IPS DF 6.9 (cell line): ENCODE results near the gene PGM2.
A peak's percentile ranks its signal among the peaks of the same experiment; 100 is the strongest.
"Not testable (repeated sequence)": the region's sequence is repeated elsewhere in the genome, so short reads cannot be mapped to it uniquely, and the experiment has no call there.

Experiments
- DNase-seq: peaks from one replicate; pipeline ENCODE4 v3.0.0-alpha.2; 2013; ENCODE audit warnings: low read depth, low spot score
- H3K27ac ChIP-seq: one replicate; pipeline ENCODE4 v1.5.1; 2013; ENCODE audit warnings: low read length, control low read depth
- H3K27me3 ChIP-seq: 2 replicates; pipeline ENCODE4 v1.6.1; 2013; ENCODE audit warnings: mild to moderate bottlenecking, low read length; ENCODE audit not compliant: control insufficient read depth, insufficient read depth
- H3K36me3 ChIP-seq: 2 replicates; pipeline ENCODE4 v1.6.1; 2013; ENCODE audit warnings: low read length; ENCODE audit not compliant: control insufficient read depth, insufficient read depth
- H3K4me1 ChIP-seq: 2 replicates; pipeline ENCODE4 v1.6.1; 2013; ENCODE audit warnings: low read length; ENCODE audit not compliant: control insufficient read depth, insufficient read depth
- H3K4me3 ChIP-seq: 2 replicates; pipeline ENCODE4 v1.5.1; 2013; ENCODE audit warnings: mild to moderate bottlenecking, low read length
- H3K9me3 ChIP-seq: 2 replicates; pipeline ENCODE4 v1.6.1; 2013; ENCODE audit warnings: low read length, inconsistent platforms; ENCODE audit not compliant: control insufficient read depth, insufficient read depth
- WGBS: extraction: QIAGEN DNeasy Blood & Tissue Kit; methylation state at CpG from one replicate; pipeline ENCODE4 v1.1.7; 2013; ENCODE audit warnings: mixed read lengths, missing lambda C conversion rate; ENCODE audit not compliant: insufficient read length, insufficient coverage; 5-methylcytosine and 5-hydroxymethylcytosine counted together

The PGM2 gene

DNA sequence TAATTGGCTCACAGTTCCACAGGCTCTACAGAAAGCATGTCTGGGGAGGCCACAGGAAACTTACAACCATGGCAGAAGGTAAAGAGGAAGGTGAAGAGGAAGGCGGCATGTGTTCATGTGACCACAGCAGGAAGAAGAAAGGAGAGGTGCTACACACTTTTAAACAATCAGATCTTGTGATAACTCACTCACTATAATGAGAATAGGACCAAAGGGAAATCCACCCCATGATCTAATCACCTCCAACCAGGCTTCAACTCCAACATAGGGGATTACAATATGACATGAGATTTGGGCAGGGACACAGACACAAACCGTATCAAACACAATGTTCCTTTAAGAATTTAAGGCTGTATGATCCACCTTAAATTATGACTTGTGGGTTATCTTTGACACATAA lies 10.5 kb upstream of the PGM2 start:
- no peaks in the 10 kb centered on the region for H3K27me3 ChIP-seq
- no peaks in the 10 kb centered on the region for H3K4me1 ChIP-seq
- no peaks in the 10 kb centered on the region for H3K36me3 ChIP-seq
- H3K27ac ChIP-seq, result no peak overlapping the region
- DNase-seq, result no peak
- H3K4me3 ChIP-seq, result no peak overlapping the region
- H3K9me3 ChIP-seq, result no peaks in the 10 kb centered on the region
- WGBS, result no CpG with 5 or more reads among the region's 2 CpGs

DNA sequence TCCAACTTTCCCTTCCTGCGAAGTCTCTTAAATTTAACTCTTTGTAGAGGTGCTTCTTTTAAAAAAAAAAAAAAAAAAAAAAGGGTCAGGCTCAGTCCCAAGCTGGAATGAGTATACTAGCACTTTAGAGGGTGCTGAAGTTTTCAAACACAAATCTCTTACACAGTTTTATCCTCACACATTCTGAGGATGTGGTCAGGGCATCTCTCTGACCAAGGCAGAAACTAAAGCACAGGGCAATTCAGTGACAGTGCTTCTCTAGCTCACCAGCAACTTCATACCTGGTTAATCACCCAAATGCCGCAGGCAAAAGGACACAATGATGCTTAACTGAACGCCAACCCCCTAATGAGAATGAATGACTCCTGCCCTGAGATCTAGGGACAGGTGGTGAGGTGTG lies 9.8 kb upstream of the PGM2 start:
- no peaks in the 10 kb centered on the region for H3K36me3 ChIP-seq
- no peak for DNase-seq
- no peaks in the 10 kb centered on the region for H3K4me1 ChIP-seq
- no peak overlapping the region for H3K4me3 ChIP-seq
- no peak overlapping the region for H3K27ac ChIP-seq
- WGBS, result no CpG with 5 or more reads among the region's 3 CpGs
- no peaks in the 10 kb centered on the region for H3K9me3 ChIP-seq
- no peaks in the 10 kb centered on the region for H3K27me3 ChIP-seq

DNA sequence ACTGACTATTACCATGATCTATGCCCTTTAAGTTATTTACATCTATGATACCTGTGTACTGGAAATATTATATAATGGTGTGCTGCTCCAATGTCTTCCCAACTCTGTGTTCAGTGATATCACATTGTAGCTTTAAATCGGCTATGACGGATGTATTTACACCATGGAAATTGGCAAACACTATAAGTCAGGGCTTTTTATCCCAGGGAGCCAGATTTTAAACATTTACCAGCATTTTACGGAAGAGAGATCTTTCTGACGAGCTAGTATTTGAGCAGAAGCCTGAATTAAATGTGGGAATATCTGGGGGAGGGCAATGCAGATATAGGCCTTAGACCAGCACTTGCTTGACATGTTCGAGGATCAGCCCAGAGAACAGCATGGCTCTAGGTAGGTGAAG lies 7.7 kb upstream of the PGM2 start:
- DNase-seq, result no peak
- H3K9me3 ChIP-seq, result no peaks in the 10 kb centered on the region
- no peak overlapping the region for H3K27ac ChIP-seq
- no CpG with 5 or more reads among the region's 5 CpGs for WGBS
- H3K4me3 ChIP-seq, result no peak overlapping the region
- H3K36me3 ChIP-seq, result no peaks in the 10 kb centered on the region
- no peaks in the 10 kb centered on the region for H3K4me1 ChIP-seq
- H3K27me3 ChIP-seq, result no peaks in the 10 kb centered on the region

DNA sequence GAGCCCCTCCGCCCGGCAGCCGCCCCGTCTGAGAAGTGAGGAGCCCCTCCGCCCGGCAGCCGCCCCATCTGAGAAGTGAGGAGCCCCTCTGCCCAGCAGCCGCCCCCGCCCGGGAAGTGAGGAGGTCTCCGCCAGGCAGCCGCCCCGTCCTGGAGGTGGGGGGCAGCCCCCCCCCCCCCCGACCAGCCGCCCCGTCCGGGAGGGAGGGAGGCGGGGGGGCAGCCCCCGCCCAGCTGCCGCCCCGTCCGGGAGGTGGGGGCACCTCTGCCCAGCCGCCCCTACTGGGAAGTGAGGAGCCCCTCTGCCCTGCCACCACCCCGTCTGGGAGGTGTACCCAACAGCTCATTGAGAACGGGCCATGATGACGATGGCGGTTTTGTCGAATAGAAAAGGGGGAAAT lies 6.0 kb upstream of the PGM2 start:
- H3K4me1 ChIP-seq, H3K9me3 ChIP-seq, DNase-seq, H3K4me3 ChIP-seq, H3K36me3 ChIP-seq, H3K27ac ChIP-seq, H3K27me3 ChIP-seq: not testable (repeated sequence)
- WGBS, result no CpG with 5 or more reads among the region's 28 CpGs

DNA sequence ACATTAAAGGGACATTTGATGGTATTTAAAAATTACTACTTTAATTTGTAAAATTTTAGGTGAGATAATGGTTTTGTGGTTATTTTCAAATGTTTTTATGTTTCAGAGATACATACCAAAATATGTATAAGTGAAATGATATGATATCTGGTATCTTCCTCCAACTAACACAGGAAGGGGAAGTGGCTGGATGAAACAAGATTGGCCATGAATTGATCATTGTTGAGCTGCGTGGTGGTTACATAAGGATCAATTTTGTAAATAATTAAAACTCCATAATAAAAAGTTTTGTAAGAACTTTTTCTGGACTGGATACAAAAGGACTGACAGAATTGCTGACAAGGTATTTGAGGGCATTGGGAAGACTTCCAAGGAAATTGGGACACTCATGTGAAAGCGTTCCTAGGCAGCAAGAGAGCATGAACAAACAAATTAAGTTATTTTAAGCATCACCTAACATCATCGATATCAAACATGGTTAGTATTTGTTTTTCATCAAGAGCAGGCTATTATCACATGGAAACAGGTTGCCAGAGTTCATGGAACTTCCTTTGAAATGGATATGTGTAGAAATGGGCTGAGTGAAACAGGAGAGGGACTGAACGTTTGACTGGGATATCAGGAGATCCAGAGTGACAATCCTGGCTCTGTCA lies 4.4 kb upstream of the PGM2 start:
- no peaks in the 10 kb centered on the region for H3K4me1 ChIP-seq
- no peak overlapping the region for H3K27ac ChIP-seq
- no peaks in the 10 kb centered on the region for H3K27me3 ChIP-seq
- no CpG with 5 or more reads among the region's 4 CpGs for WGBS
- no peaks in the 10 kb centered on the region for H3K9me3 ChIP-seq
- H3K4me3 ChIP-seq, result no peak overlapping the region
- H3K36me3 ChIP-seq, result no peaks in the 10 kb centered on the region
- DNase-seq, result no peak

DNA sequence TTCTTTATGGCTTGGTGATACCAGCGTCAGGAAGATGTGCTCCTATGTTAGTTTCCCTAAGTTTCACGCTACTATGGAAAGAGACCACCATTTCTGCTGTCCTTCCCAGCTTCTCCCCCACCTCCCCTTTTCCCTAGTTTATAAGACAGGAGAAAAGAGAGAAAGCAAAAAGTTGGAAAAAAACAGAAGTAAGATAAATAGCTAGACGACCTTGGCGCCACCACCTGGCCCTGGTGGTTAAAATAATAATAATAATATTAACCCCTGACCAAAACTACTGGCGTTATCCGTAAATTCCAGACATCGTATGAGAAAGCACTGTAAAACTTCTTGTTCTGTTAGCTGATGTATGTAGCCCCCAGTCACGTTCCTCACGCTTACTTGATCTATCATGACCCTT lies 985 bp upstream of the PGM2 start:
- not testable (repeated sequence) for H3K4me1 ChIP-seq, H3K9me3 ChIP-seq, H3K27me3 ChIP-seq, H3K27ac ChIP-seq, H3K36me3 ChIP-seq, DNase-seq
- WGBS, result no CpG with 5 or more reads among the region's 9 CpGs
- H3K4me3 ChIP-seq, result peak overlapping the region; percentile 28; the same call in 1 of the 2 replicates

DNA sequence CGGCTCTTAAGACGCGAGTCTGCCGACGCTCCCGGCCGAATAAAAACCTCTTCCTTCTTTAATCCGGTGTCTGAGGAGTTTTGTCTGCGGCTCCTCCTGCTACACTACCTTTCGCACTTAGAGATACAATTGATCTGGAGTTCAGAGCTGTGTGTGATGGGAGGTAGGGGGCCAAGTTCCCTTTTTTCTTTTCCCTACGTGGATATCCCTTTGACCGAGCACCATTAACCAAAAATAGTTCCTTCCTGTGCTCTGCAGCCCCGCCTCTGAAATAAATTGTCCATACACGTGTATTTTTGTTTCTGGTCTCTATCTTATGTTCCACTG lies 555 bp upstream of the PGM2 start:
- no peak overlapping the region for H3K27ac ChIP-seq
- no peaks in the 10 kb centered on the region for H3K9me3 ChIP-seq
- H3K36me3 ChIP-seq, result no peaks in the 10 kb centered on the region
- H3K4me3 ChIP-seq, result peak overlapping the region; percentile 65; the same call in 1 of the 2 replicates
- H3K27me3 ChIP-seq, result no peaks in the 10 kb centered on the region
- no peaks in the 10 kb centered on the region for H3K4me1 ChIP-seq
- no CpG with 5 or more reads among the region's 14 CpGs for WGBS
- no peak for DNase-seq

DNA sequence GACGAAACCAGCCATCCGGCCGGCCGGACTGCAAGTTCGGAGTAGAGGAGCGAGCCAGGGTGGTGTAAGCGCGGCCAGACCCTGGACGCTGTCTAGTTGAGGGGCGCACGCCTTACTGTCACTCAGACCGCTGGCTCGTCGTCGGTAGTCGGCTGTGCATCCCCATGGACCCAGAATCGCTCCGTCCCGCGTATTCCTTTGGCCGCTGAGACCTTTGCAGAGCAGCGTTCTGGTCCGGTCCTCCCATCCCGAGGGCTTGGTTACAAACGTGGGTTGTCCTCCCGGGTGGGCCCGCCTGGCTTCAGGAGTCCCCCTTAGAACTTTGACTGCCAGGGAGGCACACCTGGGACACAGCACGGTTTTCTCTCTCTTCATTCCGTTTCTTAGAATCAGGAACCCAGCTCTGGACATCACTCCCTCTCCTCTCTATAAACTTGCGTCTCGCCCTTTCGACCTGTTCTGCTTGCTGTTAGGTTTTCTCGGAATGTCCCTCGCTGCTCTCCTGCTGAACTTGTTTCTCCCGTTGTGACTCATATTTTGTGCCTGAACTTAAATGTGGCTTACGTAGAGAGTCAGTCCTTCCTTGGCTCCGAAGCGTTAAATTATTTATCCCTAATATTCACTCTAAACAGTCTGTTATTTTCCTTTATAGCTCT lies 672 bp downstream of the PGM2 start:
- Histone ChIP-seq H3K4me3 (peak overlapping the region; percentile 65), H3K27me3 (no peaks in the 10 kb centered on the region), H3K27ac (no peak overlapping the region), H3K9me3 (no peaks in the 10 kb centered on the region), H3K36me3 (no peaks in the 10 kb centered on the region), H3K4me1 (no peaks in the 10 kb centered on the region)
- DNase-seq, result no peak
- WGBS, result no CpG with 5 or more reads among the region's 38 CpGs

DNA sequence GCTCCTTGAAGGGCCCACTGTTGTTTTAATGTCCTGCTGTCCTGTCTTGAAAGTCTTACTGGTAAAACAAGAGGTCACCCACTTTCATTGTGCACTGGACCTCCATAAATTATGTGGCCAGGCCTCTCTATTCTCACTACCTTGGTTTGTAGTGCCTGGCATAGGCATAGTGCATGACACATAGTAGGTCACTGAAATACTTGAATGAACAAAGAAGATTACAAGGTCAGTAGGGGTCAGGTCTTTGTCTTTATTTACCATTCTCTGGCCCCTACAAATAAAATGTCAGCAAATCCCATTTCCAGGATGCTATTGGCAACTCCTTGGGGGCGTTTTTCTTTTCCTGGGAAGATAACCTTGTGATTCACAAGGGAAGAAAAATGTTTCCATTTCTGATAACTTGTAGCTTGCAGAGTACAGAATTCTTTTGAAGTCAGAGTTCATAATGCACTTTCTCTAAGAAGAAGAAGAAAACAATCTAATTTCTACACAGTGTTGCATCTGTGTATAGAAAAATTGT lies 1.4 kb downstream of the PGM2 start:
- H3K4me1 ChIP-seq, result no peaks in the 10 kb centered on the region
- no peak for DNase-seq
- no CpG with 5 or more reads among the region's 1 CpG for WGBS
- no peaks in the 10 kb centered on the region for H3K27me3 ChIP-seq
- no peaks in the 10 kb centered on the region for H3K36me3 ChIP-seq
- no peaks in the 10 kb centered on the region for H3K9me3 ChIP-seq
- H3K4me3 ChIP-seq, result no peak overlapping the region
- H3K27ac ChIP-seq, result no peak overlapping the region

DNA sequence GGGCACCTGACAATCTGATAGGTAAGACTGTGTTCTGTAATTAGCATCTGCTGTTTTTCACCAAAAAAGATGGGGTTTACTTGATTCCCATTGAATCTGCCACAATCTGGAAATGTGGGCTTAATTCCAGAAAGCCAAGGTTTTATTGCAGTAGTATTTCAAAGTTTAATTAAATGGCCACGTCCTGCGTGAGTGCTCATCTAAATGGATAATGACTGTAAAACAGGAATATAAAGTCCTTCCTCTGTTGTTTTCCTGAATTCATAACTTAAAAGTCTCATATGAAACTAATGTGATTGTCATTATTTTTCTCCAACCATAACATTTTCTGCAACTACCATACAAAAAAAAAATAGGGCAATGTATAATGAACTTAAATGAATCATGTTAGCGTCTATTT lies 2.4 kb downstream of the PGM2 start:
- Histone ChIP-seq H3K27ac (no peak overlapping the region), H3K4me3 (no peak overlapping the region), H3K36me3 (no peaks in the 10 kb centered on the region), H3K4me1 (no peaks in the 10 kb centered on the region), H3K9me3 (no peaks in the 10 kb centered on the region), H3K27me3 (no peaks in the 10 kb centered on the region)
- DNase-seq, result no peak
- WGBS, result no CpG with 5 or more reads among the region's 3 CpGs

DNA sequence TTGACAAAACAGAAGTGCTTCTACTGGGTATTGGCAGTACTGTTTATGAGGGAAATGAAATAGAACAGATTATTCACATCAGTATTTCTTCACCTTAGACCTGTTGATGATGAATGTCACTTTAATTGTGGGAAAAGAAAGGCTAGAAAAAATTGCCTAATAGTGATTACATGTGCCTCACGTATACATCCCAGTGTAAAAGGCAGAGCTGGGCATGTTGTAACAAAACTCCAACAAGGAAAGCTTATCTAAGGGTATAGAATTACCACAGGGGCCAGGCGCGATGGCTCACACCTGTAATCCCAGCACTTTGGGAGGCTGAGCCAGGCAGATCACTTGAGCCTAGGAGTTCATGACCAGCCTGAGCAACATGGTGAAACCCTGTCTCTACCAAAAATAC lies 4.2 kb downstream of the PGM2 start:
- Histone ChIP-seq H3K27ac (no peak overlapping the region), H3K36me3 (no peaks in the 10 kb centered on the region), H3K4me1 (no peaks in the 10 kb centered on the region), H3K4me3 (no peak overlapping the region), H3K27me3 (no peaks in the 10 kb centered on the region), H3K9me3 (no peaks in the 10 kb centered on the region)
- DNase-seq, result no peak
- WGBS, result no CpG with 5 or more reads among the region's 3 CpGs
